Left kidney (tissue), 2 donors: ENCODE measurements around the gene HIGD1C. TPM values are rescaled to one million over a fixed set of nuclear protein-coding genes. Genes with fewer than 3 reads are reported as not detected.
A peak's percentile ranks its signal among the peaks of the same experiment; 100 is the strongest.
"Not testable (repeated sequence)": the region's sequence is repeated elsewhere in the genome, so short reads cannot be mapped to it uniquely, and the experiment has no call there.

ENCODE experiments used
- DNase-seq: peaks from one replicate; pipeline ENCODE4 v3.0.0-alpha.2; 2013
- polyA plus RNA-seq: library from polyadenylated mRNA; unstranded; fragments of 120-200 nt; gene quantifications from one replicate; pipeline ENCODE4 v1.2.1, GENCODE V29; 2013; ENCODE audit not compliant: insufficient read length

Gene HIGD1C
- polyA plus RNA-seq, 1 donor = not detected

DNA sequence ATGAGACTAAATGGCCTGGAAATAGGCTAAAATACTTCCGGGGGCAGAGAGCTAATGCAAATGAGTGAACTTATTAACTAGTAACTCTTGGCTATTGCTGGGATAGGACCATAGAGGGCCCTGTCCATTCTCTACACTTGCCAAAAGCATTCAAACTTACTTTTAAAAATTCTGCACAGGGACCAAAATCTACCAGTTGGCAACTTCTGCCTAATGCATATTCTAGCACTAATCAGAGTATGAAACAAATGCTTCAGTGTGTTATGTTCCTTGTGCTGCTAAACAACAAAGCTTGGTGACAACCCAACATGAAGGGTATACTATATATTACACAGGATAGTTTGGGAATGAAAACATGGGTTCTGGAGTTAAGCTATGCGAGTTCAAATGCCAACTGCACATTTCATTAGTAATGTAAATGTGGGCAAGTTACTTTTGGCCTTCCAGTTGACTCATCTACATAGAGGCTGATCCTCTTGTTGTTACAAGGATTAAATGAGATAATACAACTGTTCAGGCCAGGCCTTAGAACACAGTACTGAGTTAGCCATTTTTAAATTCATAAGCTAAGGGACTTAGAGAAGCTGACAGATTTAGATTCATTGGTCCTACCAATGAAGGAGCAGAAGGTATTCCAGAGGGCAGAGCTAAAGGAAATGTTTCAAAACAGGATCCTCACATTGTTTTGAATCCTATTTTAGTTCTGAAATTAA lies 32.4 kb downstream of the HIGD1C start:
- DNase-seq = no peak

DNA sequence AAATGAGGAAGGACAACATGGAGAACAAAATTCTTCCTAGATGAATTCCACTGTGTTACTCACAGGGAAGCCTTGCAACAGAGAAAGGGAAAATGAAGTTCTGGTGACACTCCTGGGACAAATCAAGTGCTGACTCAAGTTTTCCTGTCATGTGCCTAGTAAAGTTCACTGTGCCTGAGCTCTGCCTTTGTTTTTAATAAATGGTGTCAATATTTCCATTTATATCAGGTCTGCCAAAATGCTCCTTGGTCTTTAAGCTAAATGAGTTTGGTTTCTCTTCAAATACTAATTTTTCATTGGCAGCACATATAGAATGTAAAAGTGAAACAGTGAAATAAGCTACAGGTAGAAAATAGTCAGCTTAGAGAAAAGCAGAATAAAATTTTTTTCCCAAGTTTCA lies 33.0 kb downstream of the HIGD1C start:
- DNase-seq = no peak

DNA sequence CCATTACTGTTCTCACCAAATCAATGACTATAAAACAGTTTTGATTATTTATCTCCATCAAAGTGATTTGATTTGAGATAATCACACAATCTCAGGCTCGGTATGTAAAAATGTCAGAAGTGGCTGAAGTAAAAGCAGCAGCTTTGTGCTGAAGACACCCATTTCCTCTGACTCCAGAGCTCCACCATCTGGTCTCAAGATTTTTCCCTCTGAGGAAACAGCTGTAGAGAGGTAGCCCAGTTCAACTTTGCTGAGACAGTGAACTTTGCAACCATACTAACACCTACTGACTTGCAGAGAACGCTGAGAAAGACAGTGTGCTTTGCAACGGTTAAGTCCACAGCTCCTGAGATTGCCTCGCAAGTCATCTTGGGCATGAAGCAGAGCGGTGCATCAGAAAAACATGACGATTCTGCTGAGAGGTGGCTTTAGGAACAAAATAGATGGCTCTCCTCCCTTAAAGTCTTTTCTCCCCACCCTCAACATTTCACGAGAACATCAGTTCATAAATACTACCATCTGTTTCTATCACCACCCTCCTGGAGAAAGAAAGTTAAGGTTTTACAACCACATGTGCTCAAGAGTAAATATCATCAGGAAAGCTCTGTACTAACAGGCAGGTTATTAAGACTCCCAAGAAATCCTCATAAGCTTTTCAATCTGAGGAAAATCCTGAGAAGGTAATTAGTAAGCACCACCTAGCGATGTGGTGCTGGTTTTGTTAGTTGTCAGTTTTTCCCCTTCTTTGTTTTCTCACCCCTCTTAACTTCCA lies 34.8 kb downstream of the HIGD1C start:
- DNase-seq = peak; percentile 47

DNA sequence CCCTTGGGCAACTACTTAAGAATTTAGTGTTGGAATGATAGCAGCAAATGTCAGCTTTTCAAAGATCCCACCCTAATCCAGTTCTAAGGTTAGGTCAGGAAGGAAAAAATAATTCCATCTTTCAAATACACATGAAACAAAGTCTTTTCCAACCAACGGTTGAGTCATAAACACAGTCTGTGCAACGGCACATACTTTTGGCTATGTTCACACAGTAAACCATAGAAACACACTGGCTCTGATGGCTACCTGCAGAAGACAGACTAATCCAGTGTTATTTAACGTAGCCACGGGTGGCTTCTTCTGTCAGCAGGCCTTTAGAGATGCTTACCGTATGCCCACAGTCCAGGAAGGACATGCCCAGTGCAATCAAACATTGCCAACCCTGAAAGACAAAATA lies 35.7 kb downstream of the HIGD1C start:
- no peak for DNase-seq

DNA sequence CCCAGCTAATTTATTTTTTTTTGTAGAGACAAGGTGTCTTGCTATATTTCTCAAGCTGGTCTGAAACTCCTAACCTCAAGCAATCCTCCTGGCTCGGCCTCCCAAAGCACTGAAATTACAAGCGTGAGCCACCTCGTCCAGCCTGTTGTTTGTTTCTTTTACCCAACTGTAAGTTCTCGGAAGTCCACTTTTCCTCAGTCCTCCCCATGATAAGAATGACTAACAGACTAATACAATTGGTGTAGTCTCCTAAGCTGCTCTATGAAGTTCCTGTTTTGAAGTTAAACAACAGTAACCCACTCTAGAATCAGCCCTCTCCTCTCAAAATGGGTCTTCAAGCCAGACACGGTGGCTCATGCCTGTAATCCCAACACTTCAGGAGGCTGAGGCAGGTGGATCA lies 36.5 kb downstream of the HIGD1C start:
- DNase-seq = no peak

DNA sequence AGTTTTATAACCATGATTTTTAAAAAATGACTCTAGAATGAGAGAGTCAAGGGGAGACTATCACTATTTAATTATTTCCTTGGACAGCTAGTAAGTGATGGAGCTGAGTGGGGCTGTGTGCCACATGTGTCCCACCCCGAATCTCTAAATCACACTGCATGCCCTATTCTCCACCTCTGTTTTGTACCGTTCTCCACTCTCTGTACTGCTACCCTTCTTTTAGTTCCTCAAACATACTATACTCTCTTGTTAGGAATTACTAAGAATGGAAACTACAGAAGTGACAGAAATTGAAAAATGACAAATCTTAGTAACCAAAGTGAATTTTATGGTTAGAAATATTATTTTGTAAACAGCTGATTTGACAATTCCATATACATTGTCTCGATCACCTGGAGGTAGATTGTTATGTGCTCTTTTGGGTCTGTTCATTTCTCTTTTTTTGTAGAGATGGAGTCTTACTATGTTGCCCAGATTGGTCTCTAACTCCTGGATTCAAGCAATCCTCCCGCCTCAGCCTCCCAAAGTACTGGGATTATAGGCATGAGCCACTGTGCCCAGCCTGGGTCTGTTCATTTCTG lies 37.9 kb downstream of the HIGD1C start:
- no peak for DNase-seq

DNA sequence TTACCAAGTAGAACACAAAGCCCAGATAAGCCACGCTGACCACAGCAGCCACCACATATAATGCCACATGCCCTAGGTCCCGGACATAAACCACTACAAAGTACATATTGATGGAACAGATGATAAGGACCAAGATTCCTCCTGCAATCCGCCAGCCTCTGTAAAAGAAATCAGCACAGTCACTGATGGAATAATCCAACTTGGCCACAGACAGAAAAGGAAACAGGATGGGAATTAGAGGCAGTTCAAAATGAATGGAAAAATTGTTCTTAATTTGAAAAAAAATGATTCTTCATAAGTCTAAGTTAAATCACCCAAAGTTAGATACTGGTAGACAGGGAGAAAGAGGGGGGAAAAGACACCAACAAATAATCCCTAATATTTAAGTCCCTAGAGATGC lies 38.4 kb downstream of the HIGD1C start:
- no peak for DNase-seq

DNA sequence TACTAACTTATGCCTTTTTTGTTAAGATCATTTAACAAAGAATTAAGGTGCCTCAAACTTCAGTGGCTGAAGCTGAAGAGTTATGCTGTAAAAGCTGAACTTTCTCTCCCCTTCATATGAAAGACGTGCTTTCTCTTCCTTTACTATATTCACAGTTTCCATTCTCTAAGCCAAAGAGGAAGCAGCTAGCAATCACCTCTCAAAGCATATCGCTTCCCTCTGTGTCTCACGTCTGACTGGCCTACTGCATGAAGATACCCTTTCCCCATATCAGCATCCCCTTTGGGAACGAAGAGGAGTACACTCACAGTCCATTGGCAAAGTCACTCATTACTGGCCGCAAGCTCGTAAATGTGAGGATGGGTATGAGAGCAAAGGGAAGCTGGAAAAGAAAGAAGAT lies 38.9 kb downstream of the HIGD1C start:
- no peak for DNase-seq

DNA sequence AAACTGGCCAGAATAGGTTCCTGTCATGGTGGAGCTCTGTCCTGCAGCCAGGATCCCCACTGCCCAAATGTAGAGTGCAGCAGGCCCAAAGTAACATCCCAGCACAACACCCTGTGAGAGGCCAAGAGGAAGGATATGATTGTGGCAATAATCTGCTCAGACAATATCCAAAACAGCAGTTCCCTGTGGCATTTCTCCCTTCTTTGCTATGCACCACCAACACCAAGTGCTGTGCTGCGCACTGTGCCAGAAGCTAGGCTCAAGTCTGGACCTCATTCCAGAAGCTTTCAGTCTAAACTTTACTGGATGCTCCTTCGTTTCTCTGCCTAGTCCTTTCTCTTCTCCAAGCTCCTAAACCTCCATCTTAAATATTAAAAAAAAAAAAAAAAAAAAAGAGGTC lies 40.5 kb downstream of the HIGD1C start:
- no peak for DNase-seq

DNA sequence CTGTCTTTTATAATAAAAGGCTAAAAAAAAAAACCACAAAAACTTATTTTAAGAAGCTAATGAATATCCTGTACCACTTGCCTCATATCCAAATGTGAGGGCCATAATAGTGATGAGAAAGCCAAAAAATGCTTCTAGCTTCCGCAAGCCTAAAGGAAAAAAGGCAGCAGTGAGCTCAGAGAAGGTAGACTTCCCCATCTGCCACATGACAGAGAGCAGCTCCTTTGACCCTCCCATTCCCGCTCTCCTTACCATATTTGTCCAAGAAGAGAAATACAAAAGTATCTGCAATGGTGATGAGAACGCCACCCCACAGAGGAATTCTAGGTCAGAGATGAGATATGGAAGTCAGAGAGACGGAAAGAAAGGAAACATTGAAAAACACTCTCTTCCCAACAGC lies 46.7 kb downstream of the HIGD1C start:
- no peak for DNase-seq

DNA sequence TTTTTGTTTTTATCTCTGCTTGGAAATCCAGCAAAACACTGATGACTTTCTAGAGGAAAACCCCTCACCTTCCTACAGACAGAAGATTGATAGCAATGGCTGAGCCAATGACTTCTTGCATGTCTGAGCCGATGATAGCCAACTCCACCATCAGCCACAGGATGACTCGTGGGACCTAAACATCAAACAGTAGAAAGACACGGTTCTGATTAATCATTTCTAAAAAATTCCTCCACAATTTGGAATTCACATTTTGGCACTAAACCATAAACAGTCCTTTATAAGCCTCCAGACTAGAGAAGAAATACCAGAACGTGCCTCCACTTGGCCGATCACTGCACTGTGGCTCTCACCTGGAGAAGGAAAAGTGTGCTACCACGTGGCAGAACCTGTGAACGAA lies 47.9 kb downstream of the HIGD1C start:
- DNase-seq = no peak

DNA sequence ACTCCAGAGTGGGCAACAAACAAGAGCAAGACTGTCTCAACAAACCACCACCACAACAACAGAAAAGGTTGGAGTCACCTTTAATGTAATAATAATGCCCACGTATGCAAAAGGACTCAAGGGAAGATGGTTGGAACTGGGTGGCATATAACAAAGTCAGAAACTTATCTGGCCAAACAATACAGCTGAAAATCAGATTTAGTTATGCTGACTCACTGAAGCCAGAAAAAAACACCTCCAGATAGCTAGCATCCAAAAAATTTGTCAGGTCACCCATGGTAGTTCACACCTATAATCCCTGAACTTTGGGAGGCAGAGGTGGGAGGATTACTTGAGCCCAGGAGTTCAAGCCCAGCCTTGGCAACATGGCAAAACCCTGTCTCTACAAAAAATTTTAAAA lies 49.5 kb downstream of the HIGD1C start:
- no peak for DNase-seq

DNA sequence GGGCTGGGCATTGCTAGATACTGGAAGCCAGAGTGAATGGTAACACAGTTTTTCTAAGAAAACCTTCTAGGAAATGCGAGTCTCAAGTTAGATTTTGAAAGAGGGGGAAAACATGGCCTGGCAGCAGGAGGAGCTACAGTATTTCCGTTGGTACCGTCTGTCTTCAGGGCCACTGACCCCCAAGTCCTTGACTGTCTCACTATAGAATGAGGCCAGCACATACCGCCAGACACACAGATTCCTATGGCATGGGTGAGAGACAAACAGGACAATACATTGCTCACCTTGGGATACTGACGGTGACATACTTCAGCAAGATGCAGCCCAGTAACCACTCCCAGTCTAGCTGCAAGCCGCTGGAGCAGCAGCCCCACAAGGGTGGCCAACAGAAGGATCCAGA lies 52.2 kb downstream of the HIGD1C start:
- no peak for DNase-seq

DNA sequence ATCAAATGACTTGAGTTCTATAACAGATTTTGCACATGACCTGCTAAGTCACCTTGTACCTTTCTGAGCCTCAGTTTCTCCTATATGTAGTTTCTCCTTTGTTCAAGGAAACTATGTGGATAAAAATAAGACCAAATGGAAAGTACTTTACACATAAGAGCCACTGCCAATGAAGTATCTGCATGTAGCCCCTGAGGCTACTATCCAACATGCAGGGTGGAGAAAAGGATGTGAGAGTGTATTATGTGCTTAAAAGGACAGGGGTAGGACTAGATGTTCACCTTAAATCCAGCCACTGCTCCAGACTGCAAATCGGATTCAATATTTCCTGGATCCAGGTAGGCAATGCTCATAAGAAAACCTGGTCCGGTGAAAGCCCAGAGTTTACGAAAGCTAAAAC lies 52.7 kb downstream of the HIGD1C start:
- no peak for DNase-seq

DNA sequence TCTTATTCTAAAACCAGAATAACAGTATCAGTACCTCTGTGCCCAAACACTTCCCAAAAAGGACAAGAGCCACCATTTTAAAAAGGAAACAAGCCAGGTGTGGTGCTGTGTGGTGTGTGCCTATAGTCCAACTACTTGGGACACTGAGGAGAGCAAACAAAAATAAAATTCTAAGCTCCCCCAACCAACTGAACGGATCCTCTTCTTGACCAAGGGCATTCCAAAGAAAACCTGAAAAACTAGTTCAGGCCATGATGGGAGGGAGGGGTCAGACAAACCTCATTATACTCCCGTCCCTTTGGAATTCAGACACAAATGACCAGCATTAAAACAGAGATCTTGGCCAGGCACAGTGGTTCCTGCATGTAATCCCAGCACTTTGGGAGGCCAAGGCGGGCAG lies 53.3 kb downstream of the HIGD1C start:
- DNase-seq = no peak

DNA sequence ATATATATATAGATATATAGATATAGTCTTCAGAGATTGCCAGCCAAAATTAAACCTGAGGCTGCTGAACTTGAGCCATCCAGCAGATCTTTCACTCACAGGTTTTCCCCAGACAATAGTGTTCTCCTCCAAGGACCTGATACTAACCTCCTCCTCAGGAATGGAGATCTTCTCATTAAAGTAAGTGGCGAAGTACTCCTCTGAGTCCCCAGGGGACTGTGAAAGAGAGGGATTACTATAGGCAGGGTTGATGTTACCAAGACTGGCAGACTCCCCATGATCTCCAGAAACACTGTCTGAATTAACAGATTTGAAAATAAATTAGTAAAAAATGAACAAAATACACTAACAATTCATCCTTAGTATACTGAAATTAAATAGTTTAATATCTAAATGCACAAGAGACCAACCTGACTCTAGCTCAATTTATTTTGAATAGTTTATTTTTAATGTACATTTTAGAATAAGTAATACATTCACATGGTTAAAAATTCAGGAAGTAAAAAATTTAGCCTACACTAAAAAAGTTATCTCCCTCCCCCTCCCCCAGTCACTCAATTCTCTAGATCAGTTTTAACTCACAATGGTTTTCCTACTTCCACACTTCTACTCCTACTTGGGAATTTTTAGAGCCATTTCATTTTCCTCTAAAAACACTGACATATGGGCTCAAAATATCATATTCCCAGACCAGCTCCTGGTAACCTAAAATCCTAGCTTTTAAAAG lies 56.1 kb downstream of the HIGD1C start:
- DNase-seq = no peak

DNA sequence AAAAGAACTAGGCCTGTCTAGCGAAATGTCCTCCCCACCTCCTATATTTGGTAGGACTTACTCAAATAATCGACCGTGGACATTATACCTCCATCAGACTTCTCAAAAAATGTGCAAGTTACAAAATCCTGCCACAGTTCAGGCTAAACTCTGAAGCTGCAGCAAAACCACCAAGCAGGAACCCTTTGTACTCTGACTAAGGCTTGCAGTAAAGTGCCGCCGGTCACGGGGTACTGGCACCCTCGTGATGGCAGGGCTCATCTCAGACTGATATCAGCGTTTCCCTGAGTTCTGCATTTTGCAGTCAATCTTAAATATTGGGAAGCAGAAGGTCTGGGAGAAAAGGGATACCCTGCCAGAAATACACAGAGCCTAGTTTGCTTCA lies 56.7 kb downstream of the HIGD1C start:
- no peak for DNase-seq

DNA sequence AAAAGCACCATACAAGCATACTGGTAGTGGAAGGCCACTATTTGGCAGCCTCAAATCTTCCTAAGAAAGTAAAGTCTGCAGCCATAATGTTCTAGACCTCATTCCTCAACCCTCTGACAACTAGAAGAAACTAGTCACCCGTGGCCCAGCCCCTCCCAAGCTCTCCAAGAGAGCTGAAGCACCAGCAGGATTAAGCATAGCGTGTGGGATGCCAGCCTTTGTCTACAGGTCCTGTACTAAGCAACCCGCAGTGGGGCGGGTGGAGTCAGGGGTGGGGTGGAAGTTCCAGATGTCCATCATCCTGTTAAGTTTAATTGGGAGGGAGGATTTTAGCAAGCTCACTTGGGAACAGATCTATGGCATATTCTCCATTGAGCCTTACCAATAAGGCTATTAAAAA lies 59.6 kb downstream of the HIGD1C start:
- DNase-seq = no peak

DNA sequence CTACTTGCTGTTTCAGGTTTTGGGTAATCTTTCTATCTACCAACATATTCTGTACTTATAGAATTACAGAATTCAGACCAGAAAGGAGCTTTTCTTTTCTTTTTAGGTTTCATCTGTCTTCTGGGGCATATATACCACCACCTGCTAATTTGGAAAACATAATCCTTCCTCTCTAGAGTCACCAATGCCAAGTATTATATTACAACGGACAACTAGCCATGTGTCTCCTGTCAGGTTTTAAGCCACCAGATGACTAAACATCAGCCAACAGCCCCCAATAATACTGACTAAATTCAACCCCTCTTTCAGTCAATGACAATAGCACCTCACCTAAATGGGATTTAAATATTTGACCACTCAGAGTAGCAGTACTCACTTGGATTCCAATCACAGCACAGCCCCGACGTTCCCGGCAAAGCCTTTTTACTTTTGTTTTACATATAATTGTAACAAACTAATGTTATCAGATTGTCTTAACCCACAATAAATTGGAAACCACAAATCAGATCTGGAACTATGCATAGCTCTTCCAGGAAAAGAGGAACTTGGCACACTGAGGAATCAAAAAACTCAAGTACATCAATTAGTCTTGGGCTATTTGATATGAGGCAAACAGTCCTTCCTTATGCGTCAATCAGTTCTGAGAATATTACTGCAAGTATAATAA lies 60.4 kb downstream of the HIGD1C start:
- no peak for DNase-seq

DNA sequence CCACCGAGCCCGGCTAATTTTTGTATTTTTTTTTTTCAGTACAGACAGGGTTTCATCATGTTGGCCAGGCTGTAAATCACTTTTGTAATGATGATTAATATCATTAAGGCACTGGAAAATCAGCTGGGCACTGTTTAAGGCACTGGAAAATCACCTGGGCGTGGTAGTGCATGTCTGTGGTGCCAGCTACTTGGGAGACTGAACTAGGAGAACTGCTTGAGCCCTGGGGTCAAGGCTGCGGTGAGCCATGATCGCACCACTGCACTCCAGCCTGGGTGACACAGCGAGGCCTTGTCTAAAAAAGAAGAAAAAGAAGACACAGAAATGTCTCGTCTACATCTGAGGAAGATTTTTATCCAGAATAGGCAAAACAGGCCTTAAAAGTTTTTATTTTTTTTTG lies 61.1 kb downstream of the HIGD1C start:
- no peak for DNase-seq

DNA sequence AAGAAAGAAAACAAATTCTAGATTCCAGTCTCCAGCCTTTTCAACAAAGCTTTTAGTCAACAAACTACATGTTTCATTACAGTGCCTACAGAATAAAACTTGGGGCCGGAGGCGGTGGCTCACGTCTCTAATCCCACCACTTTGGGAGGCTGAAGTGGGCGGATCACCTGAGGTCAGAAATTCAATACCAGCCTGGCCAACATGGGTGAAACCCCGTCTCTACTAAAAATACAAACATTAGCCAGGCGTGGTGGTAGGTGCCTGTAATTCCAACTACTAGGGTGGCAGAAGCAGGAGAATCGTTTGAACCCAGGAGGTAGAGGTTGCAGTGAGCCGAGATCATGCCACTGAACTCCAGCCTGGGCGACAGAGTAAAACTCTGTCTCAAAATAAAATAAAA lies 62.1 kb downstream of the HIGD1C start:
- not testable (repeated sequence) for DNase-seq

DNA sequence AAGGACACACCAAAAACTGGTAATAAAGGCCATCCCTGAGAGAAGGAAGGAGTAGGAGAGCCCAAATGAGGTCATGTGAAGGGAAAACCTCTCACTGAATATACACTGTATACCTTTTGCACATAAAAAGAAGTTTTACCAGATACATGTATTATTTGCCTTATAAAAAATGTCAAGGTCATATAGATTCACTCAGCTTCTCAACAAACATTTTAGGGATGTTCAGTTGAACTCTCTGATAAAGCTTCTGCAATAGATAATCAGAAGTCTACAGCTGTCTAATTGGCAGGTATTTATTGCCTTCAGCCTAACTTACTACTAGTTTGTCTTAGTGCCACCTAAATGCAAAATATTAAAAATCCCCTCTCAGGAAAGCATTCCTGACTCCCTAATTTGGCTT lies 65.1 kb downstream of the HIGD1C start:
- no peak for DNase-seq
